Smooth muscle cell of the brain vasculature (primary cell): ENCODE data around the gene NRIP3.
"Not testable (repeated sequence)": the region's sequence is repeated elsewhere in the genome, so short reads cannot be mapped to it uniquely, and the experiment has no call there.

Source experiments
- DNase-seq: peaks from one replicate; pipeline ENCODE4 v3.0.0-alpha.2; 2012; ENCODE audit warnings: low read depth, low spot score

Gene NRIP3

GRCh38 chr11:8973121-8973520, 30.7 kb downstream of the NRIP3 start:
- DNase-seq: no peak

DNA sequence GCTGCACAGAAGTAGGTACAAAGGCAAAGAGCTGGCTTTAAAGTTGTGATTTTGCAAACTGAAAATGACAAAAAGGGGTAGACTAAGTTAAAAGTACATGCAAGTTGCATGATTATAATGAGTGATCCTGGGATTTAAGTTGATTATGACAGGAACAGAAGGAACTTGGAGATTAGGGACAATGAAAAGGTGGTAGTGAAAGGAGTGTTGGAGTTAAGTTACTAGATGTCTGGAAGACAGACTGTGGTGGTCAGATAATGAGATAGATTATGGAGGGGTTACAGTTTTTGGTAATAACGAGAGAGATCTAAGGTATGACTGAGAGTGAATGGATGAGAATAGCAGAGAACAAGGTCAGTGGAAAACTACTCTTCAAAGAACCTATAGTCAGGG, 31.9 kb downstream of the NRIP3 start:
- DNase-seq: no peak

DNA sequence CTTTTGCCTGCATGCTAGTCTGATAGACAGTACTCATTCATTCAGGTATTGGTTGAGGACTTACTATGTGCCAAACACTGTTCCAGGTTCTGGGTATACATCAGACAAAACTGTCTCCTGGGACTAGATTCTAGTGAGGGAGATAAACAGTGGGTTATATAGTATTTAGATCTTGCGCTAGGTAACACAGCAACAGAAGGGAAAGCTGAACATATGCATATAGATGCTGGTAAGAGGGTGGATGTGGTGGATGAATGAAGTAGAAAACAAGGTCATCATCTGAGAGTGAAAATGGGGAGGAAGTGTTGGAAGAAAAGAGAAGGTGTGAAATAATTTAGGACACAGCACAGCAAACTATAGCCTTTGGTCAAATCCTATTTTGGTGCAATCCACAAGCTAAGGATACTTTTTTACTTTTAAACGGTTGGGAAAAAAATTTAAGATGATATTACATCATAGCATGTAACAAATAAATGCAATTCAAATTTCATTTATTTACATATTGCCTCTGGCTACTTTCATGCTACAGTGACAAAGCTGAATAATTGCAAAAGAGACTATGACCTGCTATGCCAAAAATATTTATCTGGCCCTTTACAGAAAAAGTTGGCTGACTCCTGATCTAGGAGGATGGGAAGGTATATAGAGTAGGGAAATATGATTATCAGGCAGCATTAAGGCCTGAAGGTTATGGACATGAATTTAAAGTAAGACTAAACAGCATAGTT, 32.4 kb downstream of the NRIP3 start:
- DNase-seq: no peak

GRCh38 chr11:8967184-8967583, 36.6 kb downstream of the NRIP3 start:
- no peak for DNase-seq

DNA sequence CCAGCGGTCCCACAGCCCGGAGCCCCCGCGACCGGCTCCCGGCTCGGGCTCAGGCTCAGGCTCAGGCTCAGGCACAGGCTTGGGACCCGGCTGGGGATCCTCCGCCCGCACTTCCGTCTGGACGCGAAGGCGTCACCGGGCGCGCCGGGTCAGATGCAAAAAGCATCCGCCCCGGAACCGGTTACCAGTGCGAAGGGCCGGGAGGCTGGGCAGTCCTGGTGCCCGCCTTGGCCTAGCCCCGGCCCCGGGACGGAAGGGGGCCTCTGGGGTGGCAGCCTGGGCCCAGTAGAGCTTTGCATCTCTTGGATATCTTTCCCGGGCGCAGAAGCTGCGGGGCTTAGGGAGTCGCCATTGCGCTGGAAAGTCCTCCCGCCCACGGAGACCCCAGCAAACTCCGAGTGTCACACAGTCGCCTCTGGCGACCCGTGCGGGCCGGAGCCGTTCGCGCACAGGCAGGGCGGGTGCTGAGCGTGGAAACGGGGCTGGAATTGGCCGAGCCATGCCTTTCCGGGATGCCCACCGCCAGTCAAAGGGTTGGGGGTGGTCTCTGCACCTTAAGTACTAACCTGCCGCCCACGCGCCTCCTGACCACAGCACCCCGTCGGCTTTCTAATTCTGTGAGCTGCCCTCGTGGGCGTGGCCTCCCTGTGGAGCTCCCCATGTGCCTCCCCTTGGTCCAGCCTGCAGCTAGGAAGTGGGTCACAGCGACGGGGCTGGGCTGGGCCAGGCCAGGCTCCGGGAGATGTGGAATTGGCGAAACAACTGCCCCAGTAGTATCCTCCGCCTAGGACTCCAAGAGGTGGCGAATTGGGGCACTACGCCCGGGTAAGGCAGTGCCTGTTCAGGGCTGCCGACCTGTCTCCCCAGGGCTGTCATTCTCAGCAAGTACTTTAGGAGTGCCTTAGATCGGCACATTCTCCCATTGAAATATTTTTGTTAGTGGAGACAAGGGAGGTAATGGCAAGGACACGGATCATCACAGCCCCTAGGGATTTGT, 39.2 kb downstream of the NRIP3 start, which contains the start of gene TMEM9B:
Gene TMEM9B (minus strand): TSS at position 119 of the 997 bp plus-strand sequence. CDS start 129 bp downstream, outside the sequence.
- DNase-seq: peak; percentile 63

DNA sequence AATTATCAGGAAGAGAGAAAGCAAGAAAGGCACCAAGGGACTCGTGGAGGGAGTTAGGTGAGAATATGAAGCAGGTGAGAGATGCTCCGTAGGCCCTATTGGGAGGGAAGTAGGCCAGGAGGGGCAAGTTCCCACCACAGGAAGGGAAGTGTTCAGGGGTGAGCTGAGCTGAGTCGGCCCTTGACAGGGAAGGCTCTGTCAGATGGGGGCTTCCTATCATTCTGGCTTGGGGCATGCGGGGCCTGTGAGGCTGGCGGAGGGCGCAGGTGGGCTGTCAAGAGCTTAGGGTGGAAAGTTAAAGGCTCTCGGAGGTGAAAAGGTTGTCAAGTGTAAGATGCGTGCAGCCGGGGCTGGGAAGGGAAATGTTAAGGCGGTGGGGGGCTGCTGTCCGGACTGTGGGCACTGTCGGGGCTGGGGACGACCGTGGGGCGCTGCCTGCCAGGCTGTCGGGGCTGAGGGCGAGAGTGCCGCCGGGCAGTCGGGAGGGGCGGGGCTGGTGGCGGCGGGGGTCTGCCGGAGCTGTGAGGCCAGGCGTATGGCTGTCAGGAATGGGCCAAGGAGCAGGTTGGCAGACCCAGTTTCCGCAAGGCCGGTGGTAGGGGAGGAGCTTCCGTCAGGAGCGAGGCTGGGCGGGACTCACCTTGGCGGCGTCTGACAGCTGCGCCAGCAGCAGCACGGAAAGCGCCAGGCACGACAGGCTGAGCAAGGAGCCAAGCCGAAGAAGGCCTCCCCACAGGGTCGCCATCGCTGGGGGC, 40.1 kb downstream of the NRIP3 start:
- peak; percentile 1 for DNase-seq

GRCh38 chr11:8962841-8963240, 41.0 kb downstream of the NRIP3 start:
- no peak for DNase-seq

- no peak for DNase-seq
Observed at GRCh38 chr11:8961401-8961800, 42.4 kb downstream of the NRIP3 start.

DNA sequence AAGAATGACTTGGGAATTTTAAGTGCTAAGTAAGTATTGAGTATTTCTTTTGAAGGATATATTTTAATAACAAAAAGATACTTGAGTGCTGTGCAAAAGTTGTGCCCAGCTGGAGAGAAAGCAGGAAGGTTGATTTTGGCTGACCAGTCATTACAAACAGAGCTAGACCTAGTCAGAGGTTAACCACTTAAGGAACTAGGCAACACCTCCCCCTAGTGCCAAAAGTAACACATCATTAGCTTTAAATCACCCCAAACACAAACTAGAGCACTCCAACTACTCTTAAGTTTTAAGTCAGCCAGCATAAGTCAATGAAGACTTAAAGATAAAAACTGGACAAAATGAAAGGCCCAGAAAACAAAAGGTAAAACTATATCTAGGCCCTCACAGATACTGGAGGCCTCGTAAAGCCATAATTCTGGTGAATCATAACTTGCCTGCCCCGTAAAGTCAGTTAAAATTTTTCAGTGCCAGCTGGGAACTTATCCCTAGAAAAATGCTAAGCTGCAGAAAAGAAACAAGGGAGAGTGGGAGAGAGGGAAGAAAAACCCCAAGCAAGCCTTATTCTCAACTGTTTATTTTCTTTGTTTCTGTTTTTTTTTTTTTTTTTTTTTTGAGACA, 44.1 kb downstream of the NRIP3 start:
- DNase-seq: peak; percentile 80

- DNase-seq: no peak
Observed at GRCh38 chr11:8956860-8957259, 46.9 kb downstream of the NRIP3 start.

- DNase-seq: no peak
Observed at GRCh38 chr11:8948886-8949285, 54.9 kb downstream of the NRIP3 start.

- no peak for DNase-seq
Observed at GRCh38 chr11:8947230-8947943, 56.4 kb downstream of the NRIP3 start.

DNA sequence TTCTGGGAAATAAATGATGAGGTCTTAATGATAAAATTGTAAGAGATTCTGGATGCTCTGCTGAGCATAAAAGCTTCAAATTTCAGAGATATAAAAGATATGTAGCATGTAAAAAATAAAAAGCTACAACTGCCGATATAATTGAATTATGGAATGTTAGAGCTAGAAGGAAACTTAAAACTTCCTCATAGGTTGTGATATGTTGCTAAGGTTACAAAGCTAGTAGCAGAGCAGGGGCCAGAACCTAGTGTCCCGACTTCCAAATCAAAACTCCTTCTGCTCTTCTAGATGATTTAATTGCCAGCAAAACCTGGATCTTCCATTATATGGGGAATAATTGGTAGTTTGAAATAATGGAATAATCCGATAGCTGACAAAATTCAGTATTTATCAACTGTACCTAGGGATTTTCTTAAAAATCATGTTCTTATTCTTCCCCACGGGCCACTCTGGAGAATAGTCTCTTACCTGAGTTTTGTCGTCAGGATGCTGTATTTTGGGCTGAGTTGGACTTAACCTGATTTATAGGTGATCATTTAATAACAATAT, 61.2 kb downstream of the NRIP3 start, which contains the start of gene ASCL3:
Gene ASCL3 (minus strand): TSS at position 499 of the 549 bp plus-strand sequence. CDS start 4,855 bp downstream, outside the sequence.
- DNase-seq: no peak

DNA sequence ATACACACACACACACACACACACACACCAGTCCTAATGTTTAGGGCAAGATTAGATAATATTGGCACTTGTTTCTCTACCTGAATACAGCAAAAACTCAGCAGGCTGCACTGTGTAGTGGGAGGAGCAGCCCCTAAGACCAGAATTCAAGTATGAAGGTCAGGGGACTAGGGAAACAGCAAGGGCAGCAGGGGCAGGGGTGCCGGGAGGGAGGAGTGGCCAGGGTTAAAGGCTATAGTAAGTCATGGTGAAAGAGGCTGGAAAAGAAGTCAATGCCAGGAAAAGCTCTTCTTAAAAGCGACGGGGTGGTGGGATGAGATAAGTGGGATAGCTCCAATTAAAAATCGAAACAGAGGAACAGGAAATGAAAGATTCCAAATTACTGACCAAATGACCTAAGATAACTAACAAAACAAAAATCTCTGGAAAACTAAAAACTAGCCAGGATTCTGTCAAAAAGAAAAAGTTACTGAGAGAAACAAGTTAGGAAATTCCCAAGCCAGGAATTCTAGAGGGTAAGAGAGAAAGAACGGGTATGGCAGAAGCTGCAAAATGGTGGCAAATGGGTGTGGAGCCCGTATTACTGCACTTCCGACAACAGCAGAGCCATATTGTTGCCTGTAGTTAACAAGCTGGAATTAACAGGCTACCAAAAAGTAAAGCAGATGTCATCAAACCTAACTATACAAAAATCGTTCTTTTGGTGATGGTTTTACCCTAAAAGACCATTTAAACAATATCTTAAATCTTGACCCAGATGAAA, 62.3 kb downstream of the NRIP3 start:
- DNase-seq: no peak

DNA sequence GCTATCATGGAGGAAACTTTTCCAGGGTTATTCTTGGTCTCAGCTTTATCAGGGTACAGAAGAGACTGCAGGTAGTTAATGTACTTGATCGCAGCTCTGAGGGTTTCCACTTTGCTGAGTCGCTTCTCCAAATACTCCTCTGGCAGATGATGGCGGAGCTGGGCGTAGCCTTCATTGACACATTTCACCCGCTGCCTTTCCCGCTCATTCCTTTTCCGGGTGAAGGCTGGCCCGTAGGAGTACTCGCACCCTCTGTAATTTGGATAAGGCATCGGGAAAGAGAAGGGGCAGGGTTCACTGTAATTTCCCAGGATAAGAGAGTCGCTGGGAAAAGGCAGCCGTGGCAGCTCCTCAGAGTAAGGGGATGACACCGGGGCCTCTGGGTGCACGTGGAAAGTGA, 66.1 kb downstream of the NRIP3 start:
- DNase-seq: no peak

DNA sequence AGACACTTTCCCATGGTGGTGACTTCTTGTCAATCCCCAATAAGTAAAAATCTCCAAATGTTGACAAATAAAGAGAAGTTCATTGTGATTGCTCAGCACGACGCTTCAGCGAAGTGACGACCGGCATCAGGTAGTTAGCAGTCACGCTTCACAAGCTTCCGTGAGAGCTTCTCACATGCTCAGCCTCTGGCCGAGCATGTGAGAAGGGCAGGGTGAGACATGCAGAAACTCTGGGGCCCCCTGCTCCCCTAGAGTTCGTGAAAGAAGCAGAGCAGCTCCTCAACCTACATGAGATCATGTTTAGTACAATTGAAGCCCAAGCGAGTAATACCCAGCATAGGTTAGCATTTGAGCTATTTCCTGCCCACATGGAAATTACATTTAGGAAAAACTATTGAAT, 66.6 kb downstream of the NRIP3 start:
- no peak for DNase-seq

DNA sequence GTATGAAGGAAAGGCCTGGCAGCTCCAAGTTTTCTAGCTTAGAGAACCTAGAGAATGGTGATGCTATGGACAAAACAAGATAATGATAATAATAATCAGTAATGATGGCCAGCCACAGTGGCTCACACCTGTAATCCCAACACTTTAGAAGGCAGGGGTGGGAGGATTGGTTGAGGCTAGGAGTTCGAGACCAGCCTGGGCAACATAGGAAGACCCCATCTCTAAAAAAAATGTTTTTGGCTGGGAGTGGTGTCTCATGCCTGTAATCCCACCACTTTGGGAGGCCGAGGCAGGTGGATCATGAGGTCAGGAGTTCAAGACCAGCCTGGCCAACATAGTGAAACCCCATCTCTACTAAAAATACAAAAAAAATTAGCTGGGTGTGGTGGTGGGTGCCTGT, 68.0 kb downstream of the NRIP3 start:
- not testable (repeated sequence) for DNase-seq

GRCh38 chr11:8934742-8935488, 68.9 kb downstream of the NRIP3 start:
- no peak for DNase-seq

GRCh38 chr11:8933931-8934330, 69.9 kb downstream of the NRIP3 start:
- DNase-seq: no peak
